GM04503 (cell line): ENCODE measurements around the gene CCDC69.
"Not testable (repeated sequence)": the region's sequence is repeated elsewhere in the genome, so short reads cannot be mapped to it uniquely, and the experiment has no call there.

Experiments used
- DNase-seq: peaks from one replicate; pipeline ENCODE4 v3.0.0-alpha.2; 2012; ENCODE audit warnings: low read depth

The CCDC69 gene

DNA sequence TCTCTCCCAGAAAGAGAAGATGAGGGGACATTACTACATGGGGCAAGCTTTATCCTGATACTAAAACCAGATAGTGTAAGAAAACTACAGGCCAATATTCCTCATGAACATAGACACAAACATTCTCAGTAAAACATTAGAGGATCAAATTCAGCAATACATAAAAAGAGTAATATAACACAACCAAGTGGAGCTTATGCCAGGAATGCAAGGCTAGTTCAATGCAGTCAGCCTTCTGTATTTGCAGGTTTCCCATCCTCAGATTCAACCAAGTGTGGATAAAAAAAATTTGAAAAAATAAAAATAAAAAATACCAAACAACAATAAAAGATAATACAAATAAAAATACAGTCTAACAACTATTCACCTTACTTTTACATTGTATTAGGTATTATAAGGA lies 31.3 kb downstream of the CCDC69 start:
- DNase-seq: no peak

- DNase-seq: no peak
Measured at GRCh38 chr5:151191661-151192060, 32.2 kb downstream of the CCDC69 start.

- DNase-seq: no peak
Measured at GRCh38 chr5:151189151-151189550, 34.7 kb downstream of the CCDC69 start.

DNA sequence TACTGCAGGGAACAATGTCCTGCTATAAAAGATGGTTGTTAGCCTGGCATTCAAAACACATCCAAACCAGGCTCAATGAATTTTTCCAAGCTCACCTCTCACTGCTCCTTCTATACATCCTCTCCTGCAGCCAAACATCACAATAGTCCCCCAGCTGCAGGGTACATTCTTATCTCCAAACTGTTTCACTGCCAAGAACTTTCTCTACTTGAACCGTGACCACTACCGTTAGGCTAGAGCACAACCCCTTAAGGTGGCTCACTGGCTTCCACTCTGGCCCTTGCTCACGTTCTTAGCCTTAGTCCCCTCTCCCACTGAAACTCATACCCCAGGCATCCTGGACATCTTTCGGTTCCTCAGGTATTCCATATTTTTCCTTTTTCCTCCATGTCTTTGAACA lies 37.4 kb downstream of the CCDC69 start:
- DNase-seq: no peak

- no peak for DNase-seq
Measured at GRCh38 chr5:151186052-151186451, 37.8 kb downstream of the CCDC69 start.

DNA sequence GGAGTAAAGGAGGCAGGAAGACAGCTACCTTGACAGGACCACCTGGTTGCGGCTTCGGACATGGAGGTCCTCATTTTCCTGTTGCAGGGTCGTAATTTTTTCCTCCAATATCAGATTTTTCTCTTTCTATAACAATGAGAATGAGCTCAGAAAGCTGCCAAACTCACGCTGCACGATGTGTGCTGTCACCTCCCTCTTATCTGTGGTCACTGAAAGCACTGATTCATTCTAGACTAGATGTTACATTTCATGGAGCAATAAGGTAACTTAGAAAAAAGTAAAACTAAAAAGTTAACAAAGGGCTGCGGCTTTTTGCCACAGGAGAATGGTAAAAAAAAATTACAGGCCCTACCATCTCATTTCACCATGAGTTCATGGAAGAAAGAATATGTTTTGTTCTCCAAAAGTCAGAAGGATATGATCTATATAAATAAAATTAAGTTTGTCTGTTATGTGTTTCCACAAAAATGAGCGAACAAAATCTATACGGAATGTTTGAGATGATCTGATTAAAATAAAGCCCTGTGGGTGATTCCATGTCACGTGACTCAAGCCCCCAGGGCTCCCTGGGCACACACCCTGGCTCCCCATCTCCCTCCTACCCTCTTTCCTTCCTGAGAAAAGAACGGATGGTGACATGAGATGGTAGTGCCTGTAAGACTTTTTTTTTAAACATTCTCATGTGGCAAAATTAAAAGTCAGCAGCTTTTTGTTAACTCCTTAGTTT lies 39.4 kb downstream of the CCDC69 start:
- no peak for DNase-seq

- no peak for DNase-seq
Measured at GRCh38 chr5:151183456-151184245, 40.2 kb downstream of the CCDC69 start.

GRCh38 chr5:151182976-151183375 lies 40.9 kb downstream of the CCDC69 start:
- DNase-seq: no peak

DNA sequence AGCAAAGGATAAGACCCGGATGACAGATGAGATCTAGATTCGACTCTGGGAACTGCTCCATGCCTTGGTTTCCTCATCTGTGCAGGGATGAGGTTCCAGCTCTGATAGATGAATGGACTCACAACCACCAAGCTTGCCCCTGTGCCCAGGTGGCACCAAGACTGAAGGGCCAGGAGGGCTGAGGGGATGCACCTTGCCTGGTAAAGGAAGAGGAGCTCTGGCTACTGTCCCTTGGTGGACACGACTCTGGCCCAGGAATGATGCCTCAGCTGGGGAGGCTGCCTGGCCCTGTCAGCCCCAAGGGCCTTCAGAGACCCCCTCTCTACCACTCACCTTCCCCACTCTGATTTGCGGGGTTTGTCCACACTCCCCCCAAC lies 41.4 kb downstream of the CCDC69 start:
- no peak for DNase-seq

GRCh38 chr5:151181818-151182523 lies 41.9 kb downstream of the CCDC69 start:
- no peak for DNase-seq

DNA sequence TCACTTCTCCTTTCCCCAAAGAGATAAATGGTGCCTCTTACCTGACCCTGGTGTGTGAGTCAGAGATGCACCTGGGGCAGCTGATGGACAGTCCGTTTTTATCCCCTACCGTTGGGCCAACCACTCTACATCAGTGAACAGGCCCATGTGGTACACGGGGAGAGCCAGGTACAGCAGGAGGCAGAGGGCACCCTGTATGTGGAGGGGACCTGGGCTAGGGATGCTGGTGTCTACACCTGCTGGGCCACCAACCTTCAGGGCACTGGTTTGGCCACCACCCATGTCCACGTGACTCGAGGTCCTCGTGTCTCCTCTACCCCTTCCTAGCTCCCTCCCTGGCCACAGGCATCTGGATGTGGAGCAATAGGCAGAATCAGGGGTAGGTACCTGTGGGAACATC lies 43.6 kb downstream of the CCDC69 start:
- DNase-seq: no peak

- no peak for DNase-seq
Measured at GRCh38 chr5:151179489-151179840, 44.4 kb downstream of the CCDC69 start.

- DNase-seq: no peak
Measured at GRCh38 chr5:151178777-151179488, 45.0 kb downstream of the CCDC69 start.

DNA sequence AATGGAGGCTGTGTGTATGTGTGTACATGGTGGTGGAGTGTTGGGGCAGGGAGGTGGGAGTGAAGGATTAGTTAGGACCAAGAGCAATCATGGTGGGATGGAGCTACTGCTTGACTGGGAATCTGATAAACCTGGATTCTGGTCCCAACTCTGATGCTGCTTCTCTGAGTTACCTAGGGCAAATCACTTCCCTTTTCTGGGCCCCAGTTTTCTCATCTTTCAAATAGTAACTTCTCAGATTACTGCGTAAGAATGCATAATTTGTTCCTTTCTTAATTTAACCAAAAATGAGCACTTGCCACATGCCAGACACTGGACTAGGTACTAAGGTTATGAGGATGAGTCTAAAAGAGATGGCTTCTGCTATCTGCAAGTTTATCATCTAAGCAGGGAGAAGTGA lies 45.5 kb downstream of the CCDC69 start:
- no peak for DNase-seq

DNA sequence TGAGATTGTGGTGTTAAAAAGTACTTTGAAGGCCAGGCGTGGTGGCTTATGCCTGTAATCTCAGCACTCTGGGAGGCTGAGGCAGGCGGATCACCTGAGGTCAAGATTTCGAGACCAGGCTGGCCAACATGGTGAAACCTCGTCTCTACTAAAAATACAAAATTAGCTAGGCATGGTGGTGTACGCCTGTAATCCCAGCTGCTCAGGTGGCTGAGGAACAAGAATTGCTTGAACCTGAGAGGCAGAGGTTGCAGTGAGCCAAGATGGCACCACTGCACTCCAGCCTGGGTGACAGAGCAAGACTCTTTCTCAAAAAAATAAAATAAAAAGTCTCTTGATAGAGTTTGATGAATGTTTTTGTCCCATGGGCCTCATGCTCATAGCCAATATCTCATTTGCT lies 47.6 kb downstream of the CCDC69 start:
- not testable (repeated sequence) for DNase-seq

- no peak for DNase-seq
Measured at GRCh38 chr5:151174612-151175101, 49.2 kb downstream of the CCDC69 start.

DNA sequence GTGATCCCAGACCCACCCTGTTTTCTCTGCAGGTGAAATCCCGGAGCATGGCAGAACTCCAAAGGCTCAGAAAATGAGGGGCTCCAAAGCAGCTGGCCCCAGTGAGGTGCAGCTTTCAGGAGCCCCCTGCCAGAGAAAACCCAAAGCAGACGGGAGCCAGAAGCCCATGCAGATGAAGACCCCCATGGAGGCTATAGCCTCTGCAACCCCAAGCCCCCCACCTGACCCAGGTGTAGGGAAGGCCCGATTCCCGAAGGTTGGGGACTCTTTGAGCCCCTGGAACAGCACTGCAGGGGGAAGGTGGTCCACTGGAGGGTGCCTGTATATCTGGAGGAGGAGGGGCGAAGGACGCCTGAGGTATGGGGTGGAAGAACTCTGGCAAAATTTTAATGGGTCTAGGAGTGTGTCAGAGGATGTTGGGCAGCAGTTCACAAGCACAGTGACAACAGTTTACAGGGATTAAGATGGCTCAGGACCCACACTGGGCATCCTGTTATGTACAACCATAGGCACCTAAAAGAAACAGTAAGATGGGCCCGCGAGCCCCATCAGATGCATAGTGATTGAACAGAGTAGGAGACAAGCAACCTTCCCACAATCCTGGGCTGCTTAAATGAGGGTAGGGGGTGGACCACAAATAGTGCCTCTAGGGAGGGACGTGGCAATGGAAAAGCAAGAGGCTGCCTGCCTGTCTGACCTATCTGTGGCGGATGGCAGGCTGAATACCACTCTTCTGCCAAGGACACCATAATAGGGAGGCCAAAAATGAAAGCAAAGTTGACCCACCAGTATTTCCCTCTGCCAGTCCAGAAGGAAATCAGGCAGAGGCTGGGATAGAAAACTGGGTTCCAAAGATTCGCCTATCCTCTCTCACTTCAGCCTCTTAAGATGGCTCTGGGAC lies 49.9 kb downstream of the CCDC69 start:
- no peak for DNase-seq

GRCh38 chr5:151171529-151171928 lies 52.4 kb downstream of the CCDC69 start:
- DNase-seq: no peak

DNA sequence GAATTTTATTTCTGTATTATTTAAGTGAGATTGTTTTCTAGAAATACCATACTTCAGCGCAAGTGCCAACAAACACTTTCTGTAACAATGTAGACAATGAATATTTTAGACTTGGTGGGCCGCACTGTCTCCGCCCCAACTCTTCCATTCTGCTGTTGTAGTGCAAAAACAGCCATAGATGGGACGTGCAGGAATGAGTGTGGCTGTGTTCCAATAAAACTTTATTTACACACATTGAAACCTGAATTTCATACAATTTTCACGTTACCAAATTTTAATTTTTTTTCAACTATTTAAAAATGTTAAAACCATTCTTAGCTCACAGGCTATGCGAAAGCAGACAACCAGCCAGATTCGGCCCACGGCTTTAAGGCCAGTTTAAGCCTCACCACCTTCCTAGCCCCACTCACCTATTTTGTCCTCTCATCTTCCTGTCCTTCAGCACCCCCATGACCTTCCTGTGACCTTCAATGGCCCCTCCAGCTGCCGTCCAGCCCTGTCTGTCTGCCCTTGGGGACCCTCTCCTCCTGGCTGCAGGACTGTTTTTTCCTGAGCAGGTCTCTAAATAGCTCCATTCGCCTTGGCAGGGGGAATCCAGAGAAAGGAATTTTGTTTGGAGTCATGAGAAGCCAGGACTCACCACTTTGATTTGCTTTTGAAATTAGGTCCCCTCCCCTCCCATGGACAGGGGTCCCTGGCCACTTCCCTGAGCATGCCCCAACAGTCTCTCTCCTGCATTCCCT lies 55.1 kb downstream of the CCDC69 start:
- DNase-seq: no peak

- no peak for DNase-seq
Measured at GRCh38 chr5:151167022-151167421, 56.9 kb downstream of the CCDC69 start.
